ENCODE data around the gene NEU2. TPM values are rescaled to one million over a fixed set of nuclear protein-coding genes. Genes with fewer than 3 reads are reported as not detected.

NEU2 gene
- total and polyA plus RNA-seq, 4 donors: not detected

- Histone ChIP-seq H3K9ac (ENCODE audit: low read depth in 1 of 2, low read length in 2 of 2) (no peak overlapping the region), H3K27ac (ENCODE audit: low read depth in 1 of 2, low read length in 2 of 2) (no peak overlapping the region), H3K27me3 (ENCODE audit: control insufficient read depth in 4 of 4, insufficient read depth in 4 of 4, low read length in 3 of 4) (no peaks in the 10 kb centered on the region), H3K9me3 (ENCODE audit: control insufficient read depth in 4 of 4, low read length in 3 of 4) (no peaks in the 10 kb centered on the region), H3K4me1 (ENCODE audit: control insufficient read depth in 4 of 4, insufficient read depth in 4 of 4, low read length in 3 of 4) (peaks cover 0 to 3% (median 0%) of the 10 kb centered on the region in 4 donors), H3K36me3 (ENCODE audit: control insufficient read depth in 4 of 4, insufficient read depth in 3 of 4, low read depth in 1 of 4, low read length in 3 of 4) (no peaks in the 10 kb centered on the region), H3K4me3 (ENCODE audit: low read depth in 1 of 3, low read length in 3 of 3) (no peak overlapping the region)
- WGBS: 89% methylated on average over 4 of the region's 4 CpGs
- TF ChIP-seq GABPA (IDR thresholded peaks at IDR 0.05 in 1 of 2, conservative IDR thresholded peaks at IDR 0.05 in 1 of 2): no peak
- no peak for TF ChIP-seq RAD21 (IDR thresholded peaks at IDR 0.05)
- no peak for TF ChIP-seq ZBTB33 (IDR thresholded peaks at IDR 0.05)
- TF ChIP-seq JUND (IDR thresholded peaks at IDR 0.05): no peak
- no peak for TF ChIP-seq REST (IDR thresholded peaks at IDR 0.05)
- TF ChIP-seq SP1 (IDR thresholded peaks at IDR 0.05): no peak
- TF ChIP-seq HNF4A (conservative IDR thresholded peaks at IDR 0.05): no peak
- no peak for TF ChIP-seq HNF4G (IDR thresholded peaks at IDR 0.05)
- no peak for TF ChIP-seq FOXA2 (IDR thresholded peaks at IDR 0.05)
- TF ChIP-seq NR2F2 (IDR thresholded peaks at IDR 0.05): no peak
- TF ChIP-seq CTCF (IDR thresholded peaks at IDR 0.05; ENCODE audit: low read depth, low read length, missing input control): no peak
- no peak for TF ChIP-seq ATF3 (IDR thresholded peaks at IDR 0.05)
- no peak for TF ChIP-seq YY1 (IDR thresholded peaks at IDR 0.05)
- no peak for TF ChIP-seq FOXA1 (IDR thresholded peaks at IDR 0.05)
- no peak for TF ChIP-seq TAF1 (conservative IDR thresholded peaks at IDR 0.05)
- no peak for TF ChIP-seq RXRA (IDR thresholded peaks at IDR 0.05)
- no peak for TF ChIP-seq EGR1 (IDR thresholded peaks at IDR 0.05; ENCODE audit: low read depth in 2 of 2)
- DNase-seq (ENCODE audit: low spot score): no peak
These were observed 39.1 kb upstream of the NEU2 start for GRCh38 chr2:232993231-232993821.

- no peak overlapping the region for H3K27ac ChIP-seq (ENCODE audit: low read depth in 1 of 2, low read length in 2 of 2)
- no peaks in the 10 kb centered on the region for H3K36me3 ChIP-seq (ENCODE audit: control insufficient read depth in 4 of 4, insufficient read depth in 3 of 4, low read depth in 1 of 4, low read length in 3 of 4)
- no peak overlapping the region for H3K9ac ChIP-seq (ENCODE audit: low read depth in 1 of 2, low read length in 2 of 2)
- DNase-seq (ENCODE audit: low spot score): no peak
- WGBS: 96% methylated on average over 5 of the region's 5 CpGs
- no peaks in the 10 kb centered on the region for H3K9me3 ChIP-seq (ENCODE audit: control insufficient read depth in 4 of 4, low read length in 3 of 4)
- no peak overlapping the region for H3K4me3 ChIP-seq (ENCODE audit: low read depth in 1 of 3, low read length in 3 of 3)
- no peaks in the 10 kb centered on the region for H3K4me1 ChIP-seq (ENCODE audit: control insufficient read depth in 4 of 4, insufficient read depth in 4 of 4, low read length in 3 of 4)
- no peaks in the 10 kb centered on the region for H3K27me3 ChIP-seq (ENCODE audit: control insufficient read depth in 4 of 4, insufficient read depth in 4 of 4, low read length in 3 of 4)
- TF ChIP-seq FOXA1 (IDR thresholded peaks at IDR 0.05) (no peak), EGR1 (IDR thresholded peaks at IDR 0.05; ENCODE audit: low read depth in 2 of 2) (no peak), GABPA (IDR thresholded peaks at IDR 0.05 in 1 of 2, conservative IDR thresholded peaks at IDR 0.05 in 1 of 2) (no peak), RAD21 (IDR thresholded peaks at IDR 0.05) (no peak), HNF4G (IDR thresholded peaks at IDR 0.05) (no peak), JUND (IDR thresholded peaks at IDR 0.05) (no peak), NR2F2 (IDR thresholded peaks at IDR 0.05) (no peak), REST (IDR thresholded peaks at IDR 0.05) (no peak), ATF3 (IDR thresholded peaks at IDR 0.05) (no peak), ZBTB33 (IDR thresholded peaks at IDR 0.05) (no peak), YY1 (IDR thresholded peaks at IDR 0.05) (no peak), TAF1 (conservative IDR thresholded peaks at IDR 0.05) (no peak)
These were observed 38.0 kb upstream of the NEU2 start for GRCh38 chr2:232994446-232994845.
